RWPE2 (cell line): ENCODE data around the gene OR10AD1.
"Not testable (repeated sequence)": the region's sequence is repeated elsewhere in the genome, so short reads cannot be mapped to it uniquely, and the experiment has no call there.

Source experiments
- ATAC-seq: fragments of 200-7000 bp; cut with Tn5 transposase; 3 replicates; pipeline ENCODE4 v1.9.1; 2021; ENCODE audit warnings: low read depth
- DNase-seq: peaks from one replicate; pipeline ENCODE4 v3.0.0-alpha.2; 2020; ENCODE audit warnings: low spot score
- H3K27ac ChIP-seq: fragments of 450-650 bp; 2 replicates; pipeline ENCODE4 v1.5.1; 2017; ENCODE audit warnings: mild to moderate bottlenecking; ENCODE audit not compliant: poor library complexity, severe bottlenecking
- H3K27me3 ChIP-seq: fragments of 250-450 bp; sonication (Bioruptor Pico); 2 replicates; pipeline ENCODE4 v1.5.1; 2021; ENCODE audit warnings: mild to moderate bottlenecking, moderate library complexity; ENCODE audit not compliant: insufficient read depth, poor library complexity, severe bottlenecking
- H3K36me3 ChIP-seq: fragments of 250-450 bp; sonication (Bioruptor Pico); 2 replicates; pipeline ENCODE4 v1.5.1; 2020; ENCODE audit warnings: low read depth, mild to moderate bottlenecking, moderate library complexity
- H3K4me1 ChIP-seq: fragments of 250-450 bp; sonication (Bioruptor Pico); 2 replicates; pipeline ENCODE4 v1.5.1; 2021; ENCODE audit warnings: mild to moderate bottlenecking, moderate library complexity; ENCODE audit not compliant: insufficient read depth, poor library complexity, severe bottlenecking
- H3K4me3 ChIP-seq: fragments of 250-450 bp; sonication (Bioruptor Pico); 2 replicates; pipeline ENCODE4 v1.5.1; 2021; ENCODE audit warnings: mild to moderate bottlenecking, moderate library complexity; ENCODE audit not compliant: severe bottlenecking
- H3K9me3 ChIP-seq: fragments of 250-450 bp; sonication (Bioruptor Pico); 2 replicates; pipeline ENCODE4 v1.5.1; 2021; ENCODE audit warnings: mild to moderate bottlenecking, moderate library complexity; ENCODE audit not compliant: severe bottlenecking
- CTCF ChIP-seq: fragments of 450-650 bp; IDR thresholded peaks from one replicate; pipeline ENCODE4 v1.5.1; 2017; ENCODE audit warnings: mild to moderate bottlenecking, moderate library complexity; ENCODE audit not compliant: poor library complexity, severe bottlenecking

The OR10AD1 gene

GRCh38 chr12:48203192-48203591, at the start of gene OR10AD1:
Gene OR10AD1 (minus strand): TSS chr12:48203292. CDS start chr12:48203292, 0 bp downstream.
- H3K27me3 ChIP-seq, result no peaks in the 10 kb centered on the region
- DNase-seq, result no peak
- no peaks in the 10 kb centered on the region for H3K36me3 ChIP-seq
- TF ChIP-seq CTCF, result no peak
- H3K27ac ChIP-seq, result no peak within 1 kb of the TSS
- no peak for ATAC-seq
- peaks cover 3% of the 10 kb centered on the region for H3K9me3 ChIP-seq
- H3K4me1 ChIP-seq, result peaks cover 10% of the 10 kb centered on the region
- no peak within 1 kb of the TSS for H3K4me3 ChIP-seq

- DNase-seq, result no peak
- ATAC-seq, result no peak
- Histone ChIP-seq H3K27me3 (peaks cover 29% of the 10 kb centered on the region), H3K4me3 (no peak overlapping the region), H3K36me3 (no peaks in the 10 kb centered on the region), H3K9me3 (no peaks in the 10 kb centered on the region), H3K4me1 (no peaks in the 10 kb centered on the region), H3K27ac (no peak overlapping the region)
- no peak for TF ChIP-seq CTCF
Measured at GRCh38 chr12:48247181-48247966, 44.3 kb upstream of the OR10AD1 start.

GRCh38 chr12:48237162-48237561, 34.1 kb upstream of the OR10AD1 start:
- Histone ChIP-seq H3K27me3 (peaks cover 15% of the 10 kb centered on the region), H3K36me3 (no peaks in the 10 kb centered on the region; the same call in 1 of the 2 replicates), H3K27ac (no peak overlapping the region), H3K9me3 (no peaks in the 10 kb centered on the region), H3K4me3 (no peak overlapping the region), H3K4me1 (no peaks in the 10 kb centered on the region)
- no peak for TF ChIP-seq CTCF
- ATAC-seq (no peak), DNase-seq (no peak)

- no peaks in the 10 kb centered on the region for H3K9me3 ChIP-seq
- ATAC-seq (no peak), DNase-seq (no peak)
- H3K27me3 ChIP-seq, result peaks cover 15% of the 10 kb centered on the region
- no peaks in the 10 kb centered on the region for H3K4me1 ChIP-seq
- H3K27ac ChIP-seq, result no peak overlapping the region
- H3K36me3 ChIP-seq, result no peaks in the 10 kb centered on the region; the same call in 1 of the 2 replicates
- no peak for TF ChIP-seq CTCF
- H3K4me3 ChIP-seq, result no peak overlapping the region
Measured at GRCh38 chr12:48235796-48236333, 32.8 kb upstream of the OR10AD1 start.

- not testable (repeated sequence) for DNase-seq, ATAC-seq, H3K4me3 ChIP-seq, H3K36me3 ChIP-seq, H3K4me1 ChIP-seq, H3K27me3 ChIP-seq, H3K9me3 ChIP-seq, H3K27ac ChIP-seq
Measured at GRCh38 chr12:48231169-48231958, 28.3 kb upstream of the OR10AD1 start.

- not testable (repeated sequence) for H3K27ac ChIP-seq, DNase-seq, H3K4me3 ChIP-seq, ATAC-seq, H3K27me3 ChIP-seq, H3K4me1 ChIP-seq, H3K36me3 ChIP-seq, H3K9me3 ChIP-seq
Measured at GRCh38 chr12:48224533-48224932, 21.4 kb upstream of the OR10AD1 start.
